Iris pigment epithelial cell (primary cell): Measurements from ENCODE around the gene SCIN.
"Not testable (repeated sequence)": the region's sequence is repeated elsewhere in the genome, so short reads cannot be mapped to it uniquely, and the experiment has no call there.

Experiments
- DNase-seq: peaks from one replicate; pipeline ENCODE4 v3.0.0-alpha.2; 2011; ENCODE audit warnings: low read depth

The SCIN gene

GRCh38 chr7:12570534-12571461 lies at the start of gene SCIN:
Gene SCIN (plus strand): TSS chr7:12570720. CDS start chr7:12570787, 67 bp downstream.
- DNase-seq, result peak; percentile 8

GRCh38 chr7:12524794-12525386 lies 45.6 kb upstream of the SCIN start:
- peak; percentile 69 for DNase-seq

GRCh38 chr7:12526693-12527092 lies 43.8 kb upstream of the SCIN start:
- DNase-seq, result not testable (repeated sequence)

DNA sequence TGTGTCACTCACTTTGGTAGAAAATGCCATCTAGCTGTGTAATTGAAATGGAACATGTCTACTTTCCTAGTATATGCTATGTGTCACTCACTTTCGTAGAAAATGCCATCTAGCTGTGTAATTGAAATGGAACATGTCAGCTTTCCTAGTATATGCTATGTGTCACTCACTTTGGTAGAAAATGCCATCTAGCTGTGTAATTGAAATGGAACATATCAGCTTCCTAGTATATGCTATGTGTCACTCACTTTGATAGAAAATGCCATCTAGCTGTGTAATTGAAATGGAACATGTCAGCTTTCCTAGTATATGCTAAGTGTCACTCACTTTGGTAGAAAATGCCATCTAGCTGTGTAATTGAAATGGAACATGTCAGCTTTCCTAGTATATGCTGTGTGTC lies 42.9 kb upstream of the SCIN start:
- not testable (repeated sequence) for DNase-seq

- no peak for DNase-seq
These were observed 40.4 kb upstream of the SCIN start for GRCh38 chr7:12529971-12530710.

DNA sequence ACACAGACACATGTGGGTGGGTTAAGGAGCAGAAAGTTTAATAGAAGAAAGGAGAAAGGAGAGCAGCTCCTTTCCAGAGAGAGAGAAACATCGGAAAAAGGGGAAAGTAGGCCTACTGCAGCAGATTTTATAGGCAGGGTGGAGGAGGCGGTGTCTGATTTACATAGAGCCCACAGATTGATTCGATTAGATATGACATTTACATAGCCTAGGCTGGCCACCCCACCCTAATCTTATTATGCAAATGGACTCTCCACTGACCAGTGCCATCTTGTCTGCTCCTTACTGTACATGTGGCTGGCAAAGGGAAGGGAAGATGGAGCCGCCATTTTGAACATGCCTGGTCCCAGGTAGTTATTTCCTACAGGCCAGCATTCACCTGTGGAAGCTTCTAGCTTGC lies 38.7 kb upstream of the SCIN start:
- DNase-seq, result no peak

- DNase-seq, result no peak
These were observed 36.5 kb upstream of the SCIN start for GRCh38 chr7:12534046-12534445.

DNA sequence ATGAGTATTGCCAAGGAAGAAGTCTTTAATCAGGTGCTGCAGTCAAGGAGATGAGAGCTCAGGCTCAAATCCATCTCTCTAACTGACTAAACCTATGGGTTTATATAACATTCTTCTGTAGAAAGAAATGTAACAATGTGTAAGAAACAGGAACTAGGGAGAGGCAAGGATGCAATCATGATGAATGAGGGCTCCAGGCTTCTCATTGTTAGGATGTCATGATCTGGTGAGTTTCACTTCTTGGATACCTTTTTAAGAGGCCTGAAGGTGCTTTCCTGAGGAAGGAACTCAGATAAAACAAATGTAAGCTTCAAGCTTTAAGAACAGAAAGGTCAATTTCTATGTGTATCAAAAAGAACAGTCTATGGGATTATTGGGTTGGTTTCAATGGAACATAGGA lies 30.8 kb upstream of the SCIN start:
- no peak for DNase-seq

DNA sequence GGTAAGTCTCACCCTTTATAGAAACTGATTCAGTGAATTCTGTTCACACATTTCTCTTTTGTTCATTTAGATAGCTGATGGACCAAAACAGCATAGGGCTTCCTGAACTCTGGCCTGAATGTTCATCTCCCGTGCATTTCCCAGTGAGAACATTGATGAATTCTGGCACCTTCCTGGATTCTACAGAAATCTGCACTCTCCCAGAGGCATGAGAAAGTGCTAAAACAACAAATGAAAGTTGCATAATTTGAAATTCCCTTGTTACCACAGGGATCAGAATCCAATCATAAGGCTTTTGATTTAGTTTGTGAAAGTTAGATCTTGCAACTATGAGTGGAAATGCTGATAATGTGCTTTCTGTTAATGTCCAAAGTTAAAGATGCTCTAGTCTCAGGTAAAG lies 29.7 kb upstream of the SCIN start:
- DNase-seq, result peak; percentile 22

GRCh38 chr7:12543586-12543985 lies 26.9 kb upstream of the SCIN start:
- DNase-seq, result no peak

GRCh38 chr7:12549106-12549505 lies 21.4 kb upstream of the SCIN start:
- DNase-seq, result peak; percentile 64

GRCh38 chr7:12550956-12551355 lies 19.6 kb upstream of the SCIN start:
- DNase-seq, result peak; percentile 63

DNA sequence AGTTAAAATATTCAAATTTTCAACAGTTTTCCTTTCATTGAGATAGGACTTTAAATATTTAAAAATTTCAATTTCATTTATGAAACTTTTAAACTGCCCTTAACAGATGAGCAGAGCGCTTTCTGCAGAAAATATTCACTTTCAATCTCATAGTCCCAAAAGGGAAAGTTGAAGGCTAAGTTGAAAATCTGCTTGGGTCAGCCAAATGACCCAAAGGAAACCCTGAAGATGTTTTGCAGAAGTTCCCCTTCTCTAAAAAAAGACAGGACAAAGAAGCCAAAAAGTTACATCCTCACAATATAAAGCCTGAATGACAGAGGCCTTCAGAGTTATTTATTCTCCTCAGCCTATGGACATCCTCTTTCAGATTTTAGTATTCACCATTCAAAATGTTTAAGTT lies 17.6 kb upstream of the SCIN start:
- no peak for DNase-seq

GRCh38 chr7:12553416-12553815 lies 17.1 kb upstream of the SCIN start:
- no peak for DNase-seq

DNA sequence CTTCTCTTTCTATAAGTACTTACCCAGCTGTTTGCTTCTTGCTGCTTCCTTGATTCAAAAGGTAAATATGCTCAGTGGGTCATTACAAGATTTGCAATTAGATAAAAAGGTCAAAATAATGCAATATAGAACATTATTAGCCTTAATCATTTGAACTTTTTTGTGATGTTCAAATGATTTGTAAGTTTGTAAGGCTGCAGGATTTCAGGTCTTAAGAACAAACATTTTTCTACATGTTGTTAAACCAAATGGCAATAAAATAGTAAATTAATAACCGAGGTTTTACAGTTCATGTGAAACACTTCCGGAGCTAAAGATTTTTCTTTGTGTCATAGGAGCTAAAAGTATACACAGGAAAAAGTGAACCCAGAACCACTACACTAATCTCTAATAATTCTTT lies 16.2 kb upstream of the SCIN start:
- DNase-seq, result no peak

DNA sequence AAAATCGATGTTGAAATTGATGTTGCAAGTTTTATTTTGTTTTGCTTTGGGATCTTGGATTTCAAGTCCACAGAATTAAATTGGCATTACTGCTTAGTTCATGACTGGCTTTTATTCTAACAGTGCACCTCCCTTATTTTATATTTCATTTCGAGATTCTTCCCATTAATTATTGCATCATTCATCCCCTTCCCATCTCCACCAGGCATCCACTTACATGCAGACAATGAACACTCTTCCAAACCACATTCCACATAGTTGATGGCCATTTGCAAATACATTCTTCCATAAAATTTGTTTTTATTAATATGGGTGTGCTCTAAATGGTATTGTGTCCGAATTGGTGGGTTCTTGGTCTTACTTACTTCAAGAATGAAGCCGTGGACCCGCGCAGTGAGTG lies 15.6 kb upstream of the SCIN start:
- DNase-seq, result no peak

- DNase-seq, result not testable (repeated sequence)
These were observed 14.8 kb upstream of the SCIN start for GRCh38 chr7:12555695-12556094.

DNA sequence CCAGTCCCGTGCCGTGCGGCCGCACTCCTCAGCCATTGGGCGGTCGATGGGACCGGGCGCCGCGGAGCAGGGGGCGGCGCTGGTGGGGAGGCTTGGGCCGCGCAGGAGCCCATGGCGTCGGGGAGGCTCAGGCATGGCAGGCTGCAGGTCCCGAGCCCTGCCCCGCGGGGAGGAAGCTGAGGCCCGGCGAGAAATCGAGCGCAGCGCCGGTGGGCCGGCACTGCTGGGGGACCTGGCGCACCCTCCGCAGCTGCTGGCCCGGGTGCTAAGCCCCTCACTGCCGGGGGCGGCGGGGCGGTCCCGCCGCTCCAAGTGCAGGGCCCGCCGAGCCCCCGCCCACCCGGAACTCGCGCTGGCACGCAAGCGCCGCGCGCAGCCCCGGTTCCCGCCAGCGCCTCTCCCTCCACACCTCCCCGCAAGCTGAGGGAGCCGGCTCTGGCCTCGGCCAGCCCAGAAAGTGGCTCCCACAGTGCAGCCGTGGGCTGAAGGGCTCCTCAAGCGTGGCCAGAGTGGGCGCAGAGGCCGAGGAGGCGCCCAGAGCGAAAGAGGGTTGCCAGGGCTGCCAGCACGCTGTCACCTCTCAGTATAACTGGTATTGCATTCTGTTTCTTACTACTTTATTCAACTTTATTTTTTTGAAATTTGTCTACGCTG lies 14.3 kb upstream of the SCIN start:
- DNase-seq, result not testable (repeated sequence)

DNA sequence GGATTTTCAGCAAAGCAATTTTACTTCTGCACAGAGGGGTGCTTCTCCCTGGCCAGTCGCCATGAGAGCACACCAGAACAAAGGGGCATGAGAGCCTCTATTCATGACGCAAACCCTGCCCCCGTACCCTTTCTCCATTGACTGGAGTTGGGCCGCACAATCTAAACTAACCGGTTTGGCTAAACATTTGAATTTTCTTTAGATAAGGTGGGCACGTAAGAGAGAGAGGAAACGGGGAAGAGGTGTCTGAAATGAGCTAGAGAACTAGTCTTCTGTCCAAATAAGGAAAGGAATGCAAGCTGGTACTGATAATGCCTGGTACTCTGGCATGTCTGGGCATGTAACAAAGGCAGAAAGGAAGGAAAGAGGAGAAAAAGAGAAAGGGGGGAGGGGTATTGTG lies 13.2 kb upstream of the SCIN start:
- DNase-seq, result no peak

- peak; percentile 56 for DNase-seq
These were observed 5.3 kb upstream of the SCIN start for GRCh38 chr7:12564996-12565764.

GRCh38 chr7:12565873-12566272 lies 4.6 kb upstream of the SCIN start:
- DNase-seq, result no peak
